ENCODE results near the gene CADPS2.
A peak's percentile ranks its signal among the peaks of the same experiment; 100 is the strongest.

Gene CADPS2

DNA sequence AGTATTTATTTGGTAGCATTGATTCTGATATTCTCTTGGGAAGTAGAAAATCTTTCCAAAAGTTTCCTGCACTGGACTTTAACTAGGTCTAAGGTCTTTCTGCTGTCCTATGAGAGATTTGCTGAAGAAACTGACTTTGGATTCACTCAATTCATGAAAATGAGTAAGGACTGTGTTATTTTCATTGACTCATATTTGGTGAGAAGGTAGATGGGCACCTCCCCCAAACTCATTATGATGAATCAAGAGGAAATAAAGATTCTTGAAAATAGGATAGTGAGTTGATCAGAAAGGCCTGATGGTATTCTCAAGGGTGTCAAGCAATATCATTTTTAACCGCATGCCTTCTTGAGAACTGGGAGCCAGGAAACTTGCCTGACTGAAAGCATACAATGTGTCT, 297.6 kb downstream of the CADPS2 start:
- no peak for DNase-seq

- no peak for DNase-seq
Measured at GRCh38 chr7:122584676-122585251, 301.5 kb downstream of the CADPS2 start.

DNA sequence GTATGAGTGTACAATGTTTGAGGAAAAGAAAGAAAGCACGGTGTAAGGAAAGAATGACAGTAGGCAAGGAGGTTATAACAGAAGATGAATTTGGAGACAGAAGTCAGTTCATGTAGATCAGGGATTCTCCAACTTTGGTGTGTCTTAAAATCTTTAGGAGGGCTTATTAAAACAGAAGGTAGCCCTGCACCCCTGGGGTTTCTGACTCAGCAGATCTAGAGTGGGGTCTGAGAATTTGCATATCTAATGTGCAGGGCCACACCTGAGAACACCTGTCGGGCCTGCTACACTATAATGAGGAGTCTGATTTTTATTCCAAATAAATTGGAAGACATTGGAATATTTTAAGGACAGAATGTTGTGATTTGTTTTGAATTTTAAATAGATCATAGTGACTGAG, 307.9 kb downstream of the CADPS2 start:
- no peak for DNase-seq

GRCh38 chr7:122577449-122578003, 308.7 kb downstream of the CADPS2 start:
- no peak for DNase-seq

- DNase-seq, result no peak
Measured at GRCh38 chr7:122572706-122573105, 313.6 kb downstream of the CADPS2 start.

- DNase-seq, result no peak
Measured at GRCh38 chr7:122561326-122561725, 324.9 kb downstream of the CADPS2 start.

DNA sequence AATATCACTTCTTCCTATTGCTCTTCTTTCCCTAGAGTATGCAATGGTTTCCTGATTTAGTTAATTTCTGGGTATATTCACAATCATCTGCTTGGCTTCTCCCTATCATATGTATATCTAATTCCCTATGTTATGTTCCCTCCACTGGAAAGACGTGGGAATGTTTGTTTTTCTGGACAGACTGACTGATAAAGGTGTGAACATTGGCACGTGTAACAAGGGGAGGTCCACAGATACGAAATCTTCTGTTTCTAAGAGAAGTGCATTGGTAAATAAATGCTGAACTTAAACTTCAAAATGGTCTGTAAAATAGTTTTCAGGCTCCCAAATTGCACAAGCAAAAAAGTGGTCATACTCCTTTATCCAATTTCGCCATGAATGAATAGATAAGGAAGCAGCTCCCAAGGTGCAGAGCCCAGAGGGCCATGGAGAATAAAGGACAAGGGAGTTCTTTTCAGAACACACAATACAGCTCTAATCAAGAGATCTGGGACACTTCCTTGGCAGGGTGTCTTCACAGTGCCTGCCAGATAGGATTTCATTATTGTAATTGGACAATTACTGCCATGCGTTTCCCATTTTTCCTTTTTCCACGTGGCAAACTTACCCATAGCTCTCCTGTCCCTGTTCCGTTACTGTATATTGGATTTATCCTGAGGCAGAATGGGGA, 329.3 kb downstream of the CADPS2 start:
- peak; percentile 65 for DNase-seq

DNA sequence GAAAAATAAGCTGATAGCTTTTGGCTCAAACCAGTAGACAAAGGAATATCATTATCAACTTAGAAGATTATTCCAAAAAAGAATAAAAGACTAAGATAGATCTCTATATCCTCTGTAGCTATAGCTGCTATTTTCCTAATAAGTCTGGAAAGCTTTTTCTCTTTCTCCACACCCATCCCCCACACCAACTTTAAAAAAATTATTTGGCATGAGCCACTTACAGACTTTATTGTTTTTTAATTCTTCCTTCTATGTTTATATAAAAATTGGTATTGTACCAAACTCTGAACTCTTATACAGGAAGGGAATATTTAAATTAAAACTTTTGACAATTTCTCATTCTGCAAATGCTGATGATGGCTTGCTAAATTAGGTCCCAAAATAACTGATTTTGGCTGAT, 330.0 kb downstream of the CADPS2 start:
- no peak for DNase-seq

DNA sequence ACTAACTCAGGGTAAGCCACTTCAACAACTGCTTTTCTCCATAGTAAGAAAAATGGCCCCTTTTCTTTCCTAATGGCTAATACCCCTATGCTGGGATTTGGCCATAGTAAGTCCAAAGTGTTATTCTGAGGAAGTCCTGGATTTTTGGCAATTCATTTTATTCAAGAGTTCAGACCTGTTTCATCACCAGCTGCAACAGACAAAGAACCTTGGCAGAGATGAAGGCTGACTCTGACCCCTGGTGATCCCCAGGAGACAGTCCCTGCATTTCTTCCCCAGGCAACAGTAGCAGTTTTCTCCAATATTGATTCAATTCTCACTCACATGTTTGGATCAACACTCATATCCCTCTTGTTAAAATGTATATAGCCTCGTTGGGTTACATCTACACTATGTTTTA, 332.5 kb downstream of the CADPS2 start:
- no peak for DNase-seq

DNA sequence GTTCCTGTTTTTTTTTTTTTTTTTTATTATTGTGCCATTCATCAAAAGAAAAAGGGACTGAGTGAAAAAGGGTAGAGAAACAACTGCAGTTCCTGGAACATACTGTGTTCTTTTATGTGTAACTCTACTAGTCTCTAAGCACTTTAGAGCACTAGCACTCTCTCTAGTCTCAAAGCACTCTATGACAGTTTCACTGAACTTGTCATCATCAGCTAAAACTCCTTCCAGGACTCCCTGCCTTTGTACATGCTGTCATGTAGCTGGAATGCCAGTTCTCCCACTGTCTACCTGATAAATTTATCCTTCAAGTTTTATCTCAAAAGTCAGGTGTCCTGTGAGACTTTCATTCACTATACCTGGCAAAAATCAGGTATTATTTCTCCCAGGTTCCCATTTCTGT, 333.5 kb downstream of the CADPS2 start:
- DNase-seq, result no peak

- peak; percentile 4 for DNase-seq
Measured at GRCh38 chr7:122550545-122550944, 335.7 kb downstream of the CADPS2 start.

- DNase-seq, result no peak
Measured at GRCh38 chr7:122549578-122549977, 336.7 kb downstream of the CADPS2 start.

GRCh38 chr7:122546496-122546895, 339.8 kb downstream of the CADPS2 start:
- DNase-seq, result no peak

DNA sequence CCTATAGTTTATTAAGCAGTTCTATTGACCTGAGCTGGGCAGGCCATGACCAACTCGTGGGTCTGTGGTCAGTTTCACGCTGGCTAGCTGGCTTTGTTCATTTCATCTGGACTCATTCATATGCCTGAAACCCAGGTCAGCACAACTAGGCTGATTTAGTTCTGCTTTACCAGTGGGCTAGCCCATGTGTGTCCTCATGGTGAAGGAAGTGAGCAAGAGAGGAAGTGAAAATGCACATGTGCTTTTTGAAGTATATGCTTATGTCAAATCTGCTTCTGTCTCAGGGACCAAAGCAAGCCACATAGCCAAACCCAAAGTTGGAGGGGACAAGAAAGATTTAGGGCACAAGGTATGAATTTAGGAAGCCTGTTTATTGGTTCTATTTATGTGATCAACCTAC, 341.8 kb downstream of the CADPS2 start:
- no peak for DNase-seq

- no peak for DNase-seq
Measured at GRCh38 chr7:122543891-122544290, 342.4 kb downstream of the CADPS2 start.

DNA sequence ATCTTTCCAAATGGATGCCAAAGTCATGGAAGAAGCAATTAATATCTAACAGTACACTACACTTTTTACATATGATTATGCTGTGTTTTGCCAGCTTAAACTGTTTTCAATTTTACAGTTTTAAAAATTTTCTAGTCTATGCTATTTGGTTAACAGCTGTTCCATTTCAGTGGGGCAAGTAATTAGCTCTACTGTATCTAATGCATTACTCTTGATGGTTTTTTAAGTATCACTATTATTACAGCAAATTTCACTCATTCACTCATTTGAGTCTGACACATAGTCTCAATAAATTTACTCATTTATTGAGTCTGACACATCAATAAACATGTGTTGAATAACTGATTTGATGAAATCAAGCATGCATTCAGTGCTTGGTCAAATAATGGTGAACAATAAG, 343.1 kb downstream of the CADPS2 start:
- no peak for DNase-seq

DNA sequence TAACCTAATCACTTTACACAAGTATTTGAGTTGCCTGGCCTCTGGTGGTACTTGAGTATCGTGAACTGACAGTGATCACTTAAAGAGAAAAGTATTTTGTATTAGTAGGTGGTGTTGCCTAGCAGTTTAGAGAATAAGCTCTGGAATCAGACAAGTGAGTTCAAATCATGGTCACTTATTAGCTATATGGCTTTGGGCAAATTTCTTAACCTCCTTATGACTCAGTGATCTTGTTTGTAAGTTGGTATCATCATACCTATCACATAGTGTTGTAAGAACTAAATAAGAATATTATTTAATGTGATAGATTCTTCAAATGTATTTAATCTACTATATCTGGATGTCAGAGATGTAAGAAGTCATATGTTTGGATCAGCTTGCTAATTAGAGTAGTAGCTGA, 351.2 kb downstream of the CADPS2 start:
- DNase-seq, result no peak

DNA sequence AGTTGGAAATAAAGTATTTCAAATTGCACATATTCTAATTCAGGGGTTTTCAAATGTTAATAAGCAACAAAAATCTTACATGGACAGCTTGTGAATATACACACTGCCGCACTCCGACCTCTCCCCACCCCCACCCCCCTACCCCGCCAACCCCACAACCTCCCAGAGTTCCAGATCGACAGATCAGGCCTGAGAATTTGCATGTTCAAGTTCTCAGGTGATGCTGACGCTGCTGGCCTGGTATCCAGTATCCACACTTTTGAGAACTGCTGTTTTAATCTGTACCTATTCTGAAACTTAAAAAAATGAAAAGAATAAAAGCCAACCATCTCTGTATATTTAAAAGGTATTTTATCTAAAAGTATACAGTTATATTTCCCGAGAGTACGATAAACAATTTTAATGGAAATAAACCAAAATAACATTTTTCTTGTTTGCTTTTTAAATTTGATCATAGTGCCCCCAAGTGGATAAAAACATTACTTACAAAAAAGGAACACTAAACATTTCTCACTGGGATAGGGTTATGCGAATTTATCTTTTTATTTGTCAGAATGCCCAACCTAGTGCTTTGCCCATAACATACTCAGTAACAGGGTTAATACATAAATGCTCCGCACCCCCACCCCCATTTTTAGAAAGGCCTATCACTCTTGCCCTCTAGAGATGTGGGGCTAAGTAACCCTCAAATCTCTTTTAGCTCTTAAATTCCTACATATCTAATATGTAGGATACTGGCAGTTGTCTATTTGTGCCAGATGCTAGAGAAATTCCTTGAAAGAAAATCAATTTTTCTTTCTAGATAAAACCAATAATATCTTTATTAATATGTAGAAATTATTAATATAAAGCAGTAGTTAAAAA, 353.6 kb downstream of the CADPS2 start:
- no peak for DNase-seq

- peak; percentile 34 for DNase-seq
Measured at GRCh38 chr7:122528879-122529481, 357.3 kb downstream of the CADPS2 start.

GRCh38 chr7:122525355-122525754, 360.9 kb downstream of the CADPS2 start:
- DNase-seq, result no peak

GRCh38 chr7:122521767-122522166, 364.5 kb downstream of the CADPS2 start:
- no peak for DNase-seq

DNA sequence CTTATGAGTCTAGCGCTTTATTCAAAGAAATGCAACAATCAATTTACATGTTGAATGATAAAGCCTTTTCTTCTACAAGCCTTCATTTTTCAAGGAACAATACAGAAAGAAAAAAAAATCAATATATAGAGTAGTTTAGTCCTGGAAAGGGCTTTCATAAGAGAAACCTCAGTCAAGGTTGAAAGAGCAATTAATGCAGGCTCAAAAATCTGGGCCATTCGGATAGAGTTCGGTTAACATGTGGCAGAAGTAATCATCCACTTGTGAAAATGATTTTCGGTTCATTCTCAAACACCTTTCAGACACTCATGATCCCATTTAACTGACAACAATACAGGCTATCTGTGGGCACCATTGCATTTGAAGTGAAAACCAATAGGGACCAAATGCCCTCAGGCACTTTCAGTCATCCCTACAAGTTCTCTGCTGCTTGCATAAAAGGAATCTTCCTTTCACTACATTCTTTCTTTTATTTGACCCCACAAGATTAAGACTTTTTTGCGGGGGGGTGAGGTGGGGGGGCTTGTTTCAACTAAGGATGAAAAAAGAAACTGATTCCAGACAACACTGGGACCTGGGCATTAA, 365.2 kb downstream of the CADPS2 start:
- no peak for DNase-seq

DNA sequence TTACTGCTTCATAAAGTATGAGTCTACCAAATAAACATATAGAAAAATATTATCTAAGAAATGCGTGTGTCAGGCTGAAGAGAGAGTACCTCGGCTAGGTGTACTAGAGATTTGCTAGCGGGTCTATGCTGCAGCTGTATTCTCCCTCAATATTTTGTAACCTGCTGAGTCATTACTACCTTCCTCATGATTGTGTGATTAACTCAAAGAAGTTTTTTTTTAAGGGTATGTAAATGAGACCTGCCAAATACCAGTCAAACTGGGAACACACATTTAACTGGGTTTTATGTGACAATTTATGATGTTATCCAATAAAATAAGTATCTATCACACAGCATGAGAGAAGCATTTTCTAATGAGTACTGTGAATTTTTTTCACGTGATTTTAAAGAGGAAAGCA, 367.8 kb downstream of the CADPS2 start:
- DNase-seq, result no peak

Measured in COR-L47 (cell line).